Dendritic cell treated with granulocyte-macrophage colony-stimulating factor and Interleukin-4, amounts not matched to agents 40 ng/mL and 50 ng/mL, for 4 days (primary cell): ENCODE results near the gene PHEX.

Source experiments
- H3K27ac Mint-ChIP-seq: one replicate; pipeline ENCODE4 v1.8.0; 2022; ENCODE audit warnings: mild to moderate bottlenecking, mixed read lengths
- H3K27me3 Mint-ChIP-seq: one replicate; pipeline ENCODE4 v1.8.0; 2022; ENCODE audit warnings: mild to moderate bottlenecking, mixed read lengths
- H3K36me3 Mint-ChIP-seq: one replicate; pipeline ENCODE4 v1.8.0; 2022; ENCODE audit warnings: low read depth, mixed read lengths
- H3K4me1 Mint-ChIP-seq: one replicate; pipeline ENCODE4 v1.8.0; 2022; ENCODE audit warnings: low read depth, mixed read lengths
- H3K4me3 Mint-ChIP-seq: one replicate; pipeline ENCODE4 v1.8.0; 2022; ENCODE audit warnings: mild to moderate bottlenecking, moderate library complexity, mixed read lengths
- H3K9me3 Mint-ChIP-seq: one replicate; pipeline ENCODE4 v1.8.0; 2022; ENCODE audit warnings: mixed read lengths
- intact Hi-C: fragments of 100-400 bp; cut with micrococcal nuclease; formaldehyde crosslinking; loops from one replicate; pipeline ENCODE4 v1.15.0; 2022

Gene PHEX

DNA sequence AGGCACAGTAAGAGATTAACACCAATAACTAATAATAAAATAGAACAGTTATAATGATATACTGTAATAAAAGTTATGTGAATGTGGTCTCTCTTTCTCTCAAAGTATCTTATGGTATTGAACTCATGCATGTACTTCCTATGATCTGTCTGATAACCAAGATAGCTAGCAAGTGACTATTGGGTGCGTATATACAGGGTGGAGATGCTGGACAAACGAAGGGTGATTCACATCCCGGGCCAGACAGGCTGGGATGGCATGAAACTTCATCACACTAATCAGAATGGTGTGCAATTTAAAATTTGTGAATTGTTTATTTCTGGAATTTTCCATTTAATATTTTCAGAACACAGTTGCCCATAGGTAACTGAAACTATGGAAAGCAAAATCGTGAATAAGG is 96.8 kb downstream of the PHEX start:
- H3K27ac Mint-ChIP-seq, result no peak overlapping the region
- H3K9me3 Mint-ChIP-seq, result no peaks in the 10 kb centered on the region
- intact Hi-C loops, result no loop called here
- H3K4me3 Mint-ChIP-seq, result no peak overlapping the region
- no peaks in the 10 kb centered on the region for H3K4me1 Mint-ChIP-seq
- H3K27me3 Mint-ChIP-seq, result no peaks in the 10 kb centered on the region
- H3K36me3 Mint-ChIP-seq, result no peaks in the 10 kb centered on the region

DNA sequence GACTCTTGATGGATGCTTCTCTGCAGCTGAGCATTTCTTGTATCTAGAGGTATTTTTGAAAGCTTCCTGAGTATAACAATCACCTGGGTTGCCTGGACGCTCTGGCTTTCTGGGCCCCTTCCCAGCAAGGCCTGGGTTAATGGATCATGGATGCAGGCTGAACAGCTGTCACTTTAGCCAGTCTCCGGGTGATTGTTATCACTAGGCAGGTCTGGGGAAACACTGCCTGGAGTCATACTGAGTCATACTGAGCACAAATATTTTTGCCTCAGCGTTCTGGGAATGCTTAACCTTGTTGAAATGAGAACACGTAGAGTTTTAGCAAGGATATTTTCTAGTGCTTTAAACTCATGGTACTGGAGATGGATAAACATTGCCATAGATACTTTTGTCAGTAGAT is 102.6 kb downstream of the PHEX start:
- H3K4me3 Mint-ChIP-seq, result no peak overlapping the region
- no peak overlapping the region for H3K27ac Mint-ChIP-seq
- H3K9me3 Mint-ChIP-seq, result no peaks in the 10 kb centered on the region
- intact Hi-C loops, result loop anchor here (10.0 kb wide), 1 partner anchor 610 kb away; no protein-coding TSS in a partner anchor
- H3K4me1 Mint-ChIP-seq, result no peaks in the 10 kb centered on the region
- H3K36me3 Mint-ChIP-seq, result no peaks in the 10 kb centered on the region
- H3K27me3 Mint-ChIP-seq, result peaks cover 1% of the 10 kb centered on the region

DNA sequence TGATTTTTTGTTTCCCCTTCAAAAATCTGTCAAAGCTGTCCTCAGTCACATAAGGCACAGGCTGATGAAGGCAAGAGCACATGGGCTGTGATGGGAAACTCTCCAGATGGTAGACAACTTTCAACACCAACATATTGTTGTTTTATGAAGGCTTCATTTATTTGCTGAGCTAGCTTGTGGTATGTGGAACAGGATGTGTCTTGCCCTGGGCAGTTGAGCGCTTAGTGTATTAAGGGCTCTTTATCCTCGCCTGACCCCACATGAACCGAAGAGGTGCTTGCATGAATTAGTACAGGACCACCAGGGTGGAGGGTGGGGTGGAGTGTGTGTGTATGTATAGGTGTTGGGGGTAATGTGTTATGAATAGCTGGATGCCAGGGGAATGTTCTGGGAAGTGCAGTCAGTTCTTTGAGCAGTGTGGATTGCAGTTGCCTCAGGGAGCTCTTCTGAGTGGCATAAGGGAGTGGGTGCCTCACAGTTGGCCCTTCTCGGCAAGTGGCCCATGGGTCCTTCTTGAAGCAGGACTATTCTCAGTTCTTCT is 103.1 kb downstream of the PHEX start:
- intact Hi-C loops, result loop anchor here (10.0 kb wide), 1 partner anchor 610 kb away; no protein-coding TSS in a partner anchor
- H3K36me3 Mint-ChIP-seq, result no peaks in the 10 kb centered on the region
- peaks cover 1% of the 10 kb centered on the region for H3K27me3 Mint-ChIP-seq
- H3K4me1 Mint-ChIP-seq, result no peaks in the 10 kb centered on the region
- H3K27ac Mint-ChIP-seq, result no peak overlapping the region
- H3K9me3 Mint-ChIP-seq, result no peaks in the 10 kb centered on the region
- H3K4me3 Mint-ChIP-seq, result no peak overlapping the region

DNA sequence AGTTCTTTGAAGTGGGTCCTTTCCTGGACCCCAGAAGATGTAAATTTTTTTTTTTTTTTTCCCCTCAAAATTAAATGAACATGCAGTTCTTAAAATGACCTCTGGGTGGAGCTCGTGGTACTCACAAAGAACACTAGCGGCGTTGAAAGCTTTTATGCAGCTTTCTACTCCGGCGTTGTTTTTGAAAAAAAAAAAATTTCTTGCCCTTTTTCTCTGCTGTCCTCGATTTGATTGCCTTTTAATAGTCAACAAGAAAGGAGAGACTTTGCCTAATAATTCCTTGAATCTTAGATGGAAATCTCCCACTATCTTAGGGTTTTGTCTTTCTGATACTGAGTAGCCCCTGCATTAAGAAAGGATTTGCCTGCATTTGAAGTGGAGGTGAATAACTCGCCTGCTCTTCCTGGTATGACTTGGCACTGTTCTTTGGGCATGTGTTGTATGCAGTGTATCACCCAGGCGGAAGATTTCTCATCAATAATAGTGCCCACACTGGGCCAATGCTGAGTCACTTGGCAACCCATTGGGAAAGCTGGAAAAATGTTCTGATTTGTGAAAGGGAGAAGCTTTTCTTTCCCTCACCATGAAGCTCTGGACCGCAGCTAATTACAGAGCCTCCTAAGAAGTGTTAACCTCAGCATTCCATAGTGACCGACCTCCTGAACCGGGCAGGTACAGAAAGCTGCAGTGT is 104.0 kb downstream of the PHEX start:
- H3K27me3 Mint-ChIP-seq, result peaks cover 1% of the 10 kb centered on the region
- no peaks in the 10 kb centered on the region for H3K36me3 Mint-ChIP-seq
- intact Hi-C loops, result loop anchor here (10.0 kb wide), 1 partner anchor 609 kb away; no protein-coding TSS in a partner anchor
- no peak overlapping the region for H3K4me3 Mint-ChIP-seq
- no peaks in the 10 kb centered on the region for H3K4me1 Mint-ChIP-seq
- H3K27ac Mint-ChIP-seq, result no peak overlapping the region
- no peaks in the 10 kb centered on the region for H3K9me3 Mint-ChIP-seq

DNA sequence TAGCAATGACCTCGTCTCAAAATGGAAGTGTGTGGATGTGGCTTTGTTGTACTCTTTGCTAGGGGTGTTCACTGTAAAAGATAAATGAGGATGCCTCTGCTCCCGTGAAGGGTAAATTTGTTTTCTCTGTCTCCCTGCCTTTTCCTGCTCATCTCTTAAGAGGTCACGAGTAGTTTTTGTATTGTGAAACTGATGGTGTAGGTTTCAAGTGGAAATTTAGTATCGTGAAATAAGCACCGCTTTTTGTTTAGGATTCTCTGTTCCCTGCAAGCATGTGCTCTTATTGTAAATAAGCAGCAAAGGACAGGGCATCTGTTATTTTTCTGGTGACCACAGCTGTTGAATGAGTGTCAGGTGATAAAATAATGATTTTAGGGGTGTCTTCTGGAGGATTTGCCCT is 104.6 kb downstream of the PHEX start:
- Mint-ChIP-seq H3K36me3 (no peaks in the 10 kb centered on the region), H3K27ac (no peak overlapping the region), H3K4me1 (no peaks in the 10 kb centered on the region), H3K9me3 (no peaks in the 10 kb centered on the region), H3K4me3 (no peak overlapping the region), H3K27me3 (peaks cover 1% of the 10 kb centered on the region)
- intact Hi-C loops, result loop anchor here (10.0 kb wide), 1 partner anchor 608 kb away; no protein-coding TSS in a partner anchor

DNA sequence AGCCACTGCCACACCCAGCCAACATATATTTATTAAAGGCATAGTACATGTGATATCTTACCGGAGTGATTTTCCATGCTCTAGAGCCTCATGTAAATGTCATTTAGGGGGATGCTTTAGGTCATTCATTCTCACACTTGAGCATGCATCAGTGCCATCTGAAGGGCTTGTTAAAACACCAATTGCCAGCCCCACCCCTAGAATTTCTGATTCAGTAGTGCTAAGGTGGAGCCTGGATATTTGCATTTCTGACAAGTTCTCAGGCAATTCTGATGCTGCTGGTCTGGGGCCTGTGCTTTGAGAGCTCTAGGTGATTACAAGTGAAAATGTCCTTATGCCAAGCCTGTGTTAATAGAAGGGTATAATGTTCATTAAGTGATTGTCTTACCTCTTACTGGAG is 107.7 kb downstream of the PHEX start:
- Mint-ChIP-seq H3K27ac (no peak overlapping the region), H3K27me3 (peaks cover 1% of the 10 kb centered on the region), H3K4me1 (no peaks in the 10 kb centered on the region), H3K9me3 (no peaks in the 10 kb centered on the region), H3K4me3 (no peak overlapping the region), H3K36me3 (no peaks in the 10 kb centered on the region)
- intact Hi-C loops, result loop anchor here (10.0 kb wide), 1 partner anchor 605 kb away; no protein-coding TSS in a partner anchor

DNA sequence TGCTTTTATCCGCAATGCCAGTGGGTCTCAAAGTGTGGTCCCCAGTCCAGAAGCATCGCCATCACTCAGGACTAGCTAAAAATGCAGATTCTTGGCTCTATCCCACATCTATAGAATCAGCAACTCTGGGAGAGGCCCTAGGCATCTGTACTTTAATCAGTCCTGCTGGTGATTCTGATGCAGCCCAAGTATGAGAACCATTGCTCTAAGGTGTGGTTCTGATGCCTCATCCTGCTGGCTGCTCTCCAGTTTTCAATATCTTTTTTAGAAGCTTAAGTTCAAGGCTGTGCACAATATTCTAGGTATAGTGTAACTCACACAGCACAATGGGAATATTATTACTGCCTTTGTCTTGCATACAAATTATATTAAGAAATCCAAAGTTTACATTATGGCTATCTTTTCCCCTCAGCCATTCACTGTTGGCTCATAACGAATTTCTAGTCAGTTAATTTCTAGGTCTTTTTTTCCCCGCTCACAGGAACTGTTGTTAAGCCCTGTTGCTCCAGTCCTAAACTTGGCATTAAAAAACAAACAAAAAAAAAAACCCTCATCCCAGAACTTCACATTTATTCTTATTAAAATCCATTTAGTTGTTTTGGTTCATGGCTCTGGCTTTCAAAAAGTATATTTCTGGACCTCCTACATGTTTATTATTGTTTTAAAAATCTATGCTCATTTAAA is 109.1 kb downstream of the PHEX start:
- Mint-ChIP-seq H3K27ac (no peak overlapping the region), H3K4me3 (no peak overlapping the region), H3K36me3 (no peaks in the 10 kb centered on the region), H3K27me3 (peaks cover 1% of the 10 kb centered on the region), H3K4me1 (no peaks in the 10 kb centered on the region), H3K9me3 (no peaks in the 10 kb centered on the region)
- intact Hi-C loops, result no loop called here

DNA sequence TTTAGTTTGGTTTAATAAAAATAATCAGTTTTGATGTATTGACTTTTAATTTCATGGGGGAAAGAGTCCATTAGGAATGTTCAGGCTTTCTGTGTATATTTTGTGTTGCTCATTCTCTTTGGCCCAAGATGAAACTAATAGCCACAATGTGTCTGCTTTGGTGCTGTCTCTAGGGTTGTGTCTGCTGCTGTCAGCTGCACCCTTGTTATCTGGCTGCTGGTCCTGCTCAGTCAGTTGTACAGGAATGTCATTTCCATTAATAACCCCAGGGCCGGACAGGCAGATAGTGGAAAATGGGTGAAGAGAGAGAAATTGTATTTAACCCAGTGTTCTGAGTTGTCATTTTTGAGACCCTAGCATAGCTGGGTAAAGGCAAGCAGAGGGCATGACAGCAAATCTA is 115.1 kb downstream of the PHEX start:
- Mint-ChIP-seq H3K27ac (no peak overlapping the region), H3K9me3 (no peaks in the 10 kb centered on the region), H3K36me3 (no peaks in the 10 kb centered on the region), H3K27me3 (no peaks in the 10 kb centered on the region), H3K4me1 (no peaks in the 10 kb centered on the region), H3K4me3 (no peak overlapping the region)
- intact Hi-C loops, result no loop called here

DNA sequence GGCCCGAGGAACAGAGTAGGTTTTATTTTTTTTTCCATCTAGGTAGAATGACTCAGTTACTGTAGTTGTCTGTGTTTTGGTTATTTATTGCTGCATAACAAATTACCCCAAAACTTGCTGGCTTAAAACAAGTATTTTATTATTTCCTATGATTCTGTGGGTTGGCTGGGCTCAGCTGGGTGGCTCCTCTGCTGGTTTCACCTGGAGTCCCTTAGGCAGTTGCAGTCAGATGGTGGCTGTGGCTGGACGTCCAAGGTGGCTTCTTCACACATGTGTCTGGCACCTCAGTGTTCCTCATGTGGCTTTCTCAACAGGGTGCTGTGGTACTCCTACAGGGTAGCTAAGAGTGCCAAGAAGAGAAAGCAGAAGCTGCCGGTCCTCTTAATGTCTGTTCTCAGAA is 115.8 kb downstream of the PHEX start:
- no peaks in the 10 kb centered on the region for H3K9me3 Mint-ChIP-seq
- no peaks in the 10 kb centered on the region for H3K4me1 Mint-ChIP-seq
- H3K4me3 Mint-ChIP-seq, result no peak overlapping the region
- intact Hi-C loops, result no loop called here
- no peaks in the 10 kb centered on the region for H3K27me3 Mint-ChIP-seq
- H3K27ac Mint-ChIP-seq, result no peak overlapping the region
- no peaks in the 10 kb centered on the region for H3K36me3 Mint-ChIP-seq

DNA sequence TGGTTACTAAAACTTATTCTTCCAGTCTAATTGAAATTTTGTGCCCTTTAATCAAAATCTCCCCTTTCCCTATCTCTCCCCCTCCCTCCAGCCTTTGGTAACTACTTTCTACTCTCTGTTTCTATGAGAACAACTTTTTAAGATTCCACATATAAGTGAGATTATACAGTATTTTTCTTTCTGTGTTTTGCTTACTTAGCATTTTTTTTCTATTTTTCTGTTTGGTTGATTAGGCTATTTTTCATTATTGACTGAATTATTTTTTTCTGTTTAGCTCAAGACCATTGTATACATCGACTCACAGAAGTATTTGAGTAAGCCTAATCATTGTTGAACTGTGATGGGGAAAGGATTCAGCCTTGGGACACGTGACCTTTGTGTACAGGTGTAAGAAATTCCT is 116.4 kb downstream of the PHEX start:
- intact Hi-C loops, result no loop called here
- no peak overlapping the region for H3K27ac Mint-ChIP-seq
- H3K27me3 Mint-ChIP-seq, result no peaks in the 10 kb centered on the region

DNA sequence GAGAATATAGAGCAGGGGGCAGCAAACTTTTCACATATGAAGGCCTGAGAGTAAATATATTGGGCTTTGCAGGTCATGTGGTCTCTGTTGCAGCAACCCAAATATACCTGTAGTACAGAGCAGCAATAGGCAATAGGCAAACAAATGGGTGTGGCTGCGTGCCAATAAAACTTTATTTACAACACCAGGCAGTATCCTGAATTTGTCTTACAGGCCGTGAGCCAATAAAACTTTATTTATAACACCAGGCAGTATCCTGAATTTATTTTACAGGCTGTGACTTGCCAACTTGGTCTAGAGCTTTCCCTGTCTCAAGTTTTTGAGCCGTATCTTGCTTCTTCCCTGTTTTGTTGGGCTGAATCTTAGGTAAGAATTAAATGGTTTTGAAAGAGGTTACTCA is 118.2 kb downstream of the PHEX start:
- Mint-ChIP-seq H3K27ac (no peak overlapping the region), H3K4me3 (no peak overlapping the region), H3K9me3 (no peaks in the 10 kb centered on the region), H3K36me3 (no peaks in the 10 kb centered on the region), H3K27me3 (no peaks in the 10 kb centered on the region), H3K4me1 (no peaks in the 10 kb centered on the region)
- intact Hi-C loops, result no loop called here

More for the DNA sequence above, 116.4 kb downstream of the PHEX start:
- Mint-ChIP-seq H3K36me3 (no peaks in the 10 kb centered on the region), H3K4me1 (no peaks in the 10 kb centered on the region), H3K4me3 (no peak overlapping the region), H3K9me3 (no peaks in the 10 kb centered on the region)

DNA sequence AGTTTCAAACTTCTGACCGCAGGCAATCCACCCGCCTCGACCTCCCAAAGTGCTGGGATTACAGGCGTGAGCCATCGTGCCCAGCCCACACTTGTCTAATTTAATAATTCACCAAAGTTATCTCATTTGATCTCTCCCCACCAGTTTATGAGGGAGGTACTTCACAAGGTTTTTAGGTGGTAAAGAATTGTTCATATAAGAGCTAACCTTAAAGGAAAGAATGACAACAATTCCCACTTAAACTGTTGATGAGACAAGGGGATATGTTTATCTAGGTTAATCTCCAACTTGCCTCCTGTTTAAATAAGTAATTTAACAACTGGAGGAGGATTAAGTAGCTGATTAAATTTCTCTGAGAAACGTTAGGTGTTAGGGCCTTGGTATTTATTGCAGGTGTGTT is 123.0 kb downstream of the PHEX start:
- Mint-ChIP-seq H3K27me3 (no peaks in the 10 kb centered on the region), H3K27ac (no peak overlapping the region), H3K4me3 (no peak overlapping the region), H3K4me1 (no peaks in the 10 kb centered on the region), H3K36me3 (no peaks in the 10 kb centered on the region), H3K9me3 (no peaks in the 10 kb centered on the region)
- intact Hi-C loops, result no loop called here

DNA sequence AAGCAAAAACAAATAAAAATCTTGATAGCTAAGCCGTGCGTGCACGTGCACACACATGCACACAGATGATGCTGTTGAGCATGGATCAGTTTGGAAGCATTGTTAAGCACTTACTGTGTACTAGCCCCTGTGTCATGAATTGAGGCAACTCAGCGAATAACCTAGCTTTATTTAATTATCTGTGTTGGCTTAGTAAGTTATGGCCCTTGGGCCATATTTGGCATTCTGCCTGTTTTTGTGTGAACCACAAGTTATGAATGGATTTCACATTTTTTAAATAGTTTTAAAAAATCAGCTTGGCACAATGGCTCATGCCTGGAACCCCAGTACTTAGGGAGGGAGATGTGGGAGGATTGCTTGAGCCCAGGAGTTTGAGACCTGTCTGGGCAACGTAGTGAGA is 126.9 kb downstream of the PHEX start:
- no peak overlapping the region for H3K4me3 Mint-ChIP-seq
- H3K9me3 Mint-ChIP-seq, result no peaks in the 10 kb centered on the region
- H3K27ac Mint-ChIP-seq, result no peak overlapping the region
- no peaks in the 10 kb centered on the region for H3K4me1 Mint-ChIP-seq
- H3K36me3 Mint-ChIP-seq, result no peaks in the 10 kb centered on the region
- no peaks in the 10 kb centered on the region for H3K27me3 Mint-ChIP-seq
- intact Hi-C loops, result no loop called here

DNA sequence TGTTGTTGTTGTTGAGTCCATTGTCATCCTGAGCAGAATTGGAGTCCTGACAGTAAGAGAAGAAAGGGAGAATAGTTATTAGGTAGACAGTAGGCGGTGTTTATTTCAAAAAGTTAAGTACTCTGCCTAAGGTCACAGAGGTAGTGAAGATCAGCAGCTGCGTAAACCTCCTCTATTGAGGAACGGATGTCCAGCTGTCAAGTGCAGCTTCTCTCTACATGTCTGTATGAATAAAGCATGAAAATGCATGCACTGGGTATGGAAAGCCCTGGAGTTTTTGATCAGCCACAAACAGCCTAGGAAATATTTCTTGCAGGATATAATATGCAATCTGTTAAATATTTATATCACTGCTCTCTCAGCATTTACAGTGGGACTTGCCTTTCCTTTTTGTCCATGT is 131.2 kb downstream of the PHEX start:
- Mint-ChIP-seq H3K9me3 (no peaks in the 10 kb centered on the region), H3K36me3 (no peaks in the 10 kb centered on the region), H3K4me1 (no peaks in the 10 kb centered on the region), H3K27me3 (no peaks in the 10 kb centered on the region), H3K4me3 (no peak overlapping the region), H3K27ac (no peak overlapping the region)
- intact Hi-C loops, result no loop called here
